Measurements from ENCODE around the gene PDCD2L. TPM values are rescaled to one million over a fixed set of nuclear protein-coding genes. Genes with fewer than 3 reads are reported as not detected.

PDCD2L gene
- total and polyA plus RNA-seq, 9 of the 15 experiments (the other 6 are each of a cell fraction or from before 2014, with no cell fraction given), result 12.1 to 68.5 (median 56.3) TPM

DNA sequence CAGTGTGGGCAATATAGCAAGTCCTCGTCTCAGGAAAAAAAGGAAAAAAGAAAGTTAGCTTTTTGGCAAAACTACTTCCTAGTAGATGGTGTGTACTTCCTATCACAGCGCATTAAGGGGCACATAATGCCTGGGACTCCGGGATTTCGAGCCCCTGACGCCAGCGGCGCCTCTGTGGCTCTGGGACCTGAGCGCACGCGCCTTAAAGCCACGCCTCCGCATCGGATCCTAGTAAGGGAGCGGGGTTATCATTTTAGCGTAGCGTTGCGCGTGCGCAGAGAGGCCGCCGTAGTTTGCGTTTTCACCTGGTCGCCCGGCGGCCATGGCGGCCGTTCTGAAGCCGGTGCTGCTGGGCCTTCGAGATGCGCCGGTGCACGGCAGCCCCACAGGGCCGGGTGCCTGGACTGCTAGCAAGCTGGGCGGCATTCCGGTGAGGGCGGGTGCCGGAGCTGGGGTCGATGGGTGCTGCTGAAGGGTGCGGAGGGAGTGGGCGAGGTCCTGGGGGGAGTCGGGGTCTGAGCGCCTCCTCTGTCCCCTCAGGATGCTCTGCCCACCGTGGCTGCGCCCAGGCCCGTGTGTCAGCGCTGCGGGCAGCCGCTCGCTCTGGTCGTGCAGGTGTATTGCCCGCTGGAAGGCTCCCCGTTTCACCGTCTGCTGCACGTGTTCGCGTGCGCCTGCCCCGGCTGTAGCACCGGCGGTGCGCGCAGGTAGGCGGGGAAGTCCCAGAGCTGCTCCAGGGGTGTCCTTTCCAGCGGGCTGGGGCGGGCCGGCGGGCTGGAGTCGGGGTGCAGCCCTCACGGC is at the start of gene PDCD2L (continued):
- no peak for TF ChIP-seq ZNF124 (CRISPR knock-in tag; IDR thresholded peaks at IDR 0.05)
- TF ChIP-seq CEBPG (CRISPR knock-in tag; IDR thresholded peaks at IDR 0.05), result no peak
- no peak for TF ChIP-seq CEBPG (tag; conservative IDR thresholded peaks at IDR 0.05 in 1 of 2, IDR thresholded peaks at IDR 0.05 in 1 of 2)
- TF ChIP-seq, protein P1, sequence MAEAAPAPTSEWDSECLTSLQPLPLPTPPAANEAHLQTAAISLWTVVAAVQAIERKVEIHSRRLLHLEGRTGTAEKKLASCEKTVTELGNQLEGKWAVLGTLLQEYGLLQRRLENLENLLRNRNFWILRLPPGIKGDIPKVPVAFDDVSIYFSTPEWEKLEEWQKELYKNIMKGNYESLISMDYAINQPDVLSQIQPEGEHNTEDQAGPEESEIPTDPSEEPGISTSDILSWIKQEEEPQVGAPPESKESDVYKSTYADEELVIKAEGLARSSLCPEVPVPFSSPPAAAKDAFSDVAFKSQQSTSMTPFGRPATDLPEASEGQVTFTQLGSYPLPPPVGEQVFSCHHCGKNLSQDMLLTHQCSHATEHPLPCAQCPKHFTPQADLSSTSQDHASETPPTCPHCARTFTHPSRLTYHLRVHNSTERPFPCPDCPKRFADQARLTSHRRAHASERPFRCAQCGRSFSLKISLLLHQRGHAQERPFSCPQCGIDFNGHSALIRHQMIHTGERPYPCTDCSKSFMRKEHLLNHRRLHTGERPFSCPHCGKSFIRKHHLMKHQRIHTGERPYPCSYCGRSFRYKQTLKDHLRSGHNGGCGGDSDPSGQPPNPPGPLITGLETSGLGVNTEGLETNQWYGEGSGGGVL (CRISPR knock-in tag; IDR thresholded peaks at IDR 0.05), result no peak
- TF ChIP-seq ZNF76 (CRISPR knock-in tag; IDR thresholded peaks at IDR 0.05; ENCODE audit: borderline replicate concordance), result no peak
- no peak for TF ChIP-seq PYGO2 (tag; IDR thresholded peaks at IDR 0.05)
- peak; percentile 69 for TF ChIP-seq MXI1 (IDR thresholded peaks at IDR 0.05; ENCODE audit: low read depth, low read length)
- peak; percentile 86 for TF ChIP-seq MEIS2 (IDR thresholded peaks at IDR 0.05; ENCODE audit: partially characterized antibody)
- TF ChIP-seq, protein P2, sequence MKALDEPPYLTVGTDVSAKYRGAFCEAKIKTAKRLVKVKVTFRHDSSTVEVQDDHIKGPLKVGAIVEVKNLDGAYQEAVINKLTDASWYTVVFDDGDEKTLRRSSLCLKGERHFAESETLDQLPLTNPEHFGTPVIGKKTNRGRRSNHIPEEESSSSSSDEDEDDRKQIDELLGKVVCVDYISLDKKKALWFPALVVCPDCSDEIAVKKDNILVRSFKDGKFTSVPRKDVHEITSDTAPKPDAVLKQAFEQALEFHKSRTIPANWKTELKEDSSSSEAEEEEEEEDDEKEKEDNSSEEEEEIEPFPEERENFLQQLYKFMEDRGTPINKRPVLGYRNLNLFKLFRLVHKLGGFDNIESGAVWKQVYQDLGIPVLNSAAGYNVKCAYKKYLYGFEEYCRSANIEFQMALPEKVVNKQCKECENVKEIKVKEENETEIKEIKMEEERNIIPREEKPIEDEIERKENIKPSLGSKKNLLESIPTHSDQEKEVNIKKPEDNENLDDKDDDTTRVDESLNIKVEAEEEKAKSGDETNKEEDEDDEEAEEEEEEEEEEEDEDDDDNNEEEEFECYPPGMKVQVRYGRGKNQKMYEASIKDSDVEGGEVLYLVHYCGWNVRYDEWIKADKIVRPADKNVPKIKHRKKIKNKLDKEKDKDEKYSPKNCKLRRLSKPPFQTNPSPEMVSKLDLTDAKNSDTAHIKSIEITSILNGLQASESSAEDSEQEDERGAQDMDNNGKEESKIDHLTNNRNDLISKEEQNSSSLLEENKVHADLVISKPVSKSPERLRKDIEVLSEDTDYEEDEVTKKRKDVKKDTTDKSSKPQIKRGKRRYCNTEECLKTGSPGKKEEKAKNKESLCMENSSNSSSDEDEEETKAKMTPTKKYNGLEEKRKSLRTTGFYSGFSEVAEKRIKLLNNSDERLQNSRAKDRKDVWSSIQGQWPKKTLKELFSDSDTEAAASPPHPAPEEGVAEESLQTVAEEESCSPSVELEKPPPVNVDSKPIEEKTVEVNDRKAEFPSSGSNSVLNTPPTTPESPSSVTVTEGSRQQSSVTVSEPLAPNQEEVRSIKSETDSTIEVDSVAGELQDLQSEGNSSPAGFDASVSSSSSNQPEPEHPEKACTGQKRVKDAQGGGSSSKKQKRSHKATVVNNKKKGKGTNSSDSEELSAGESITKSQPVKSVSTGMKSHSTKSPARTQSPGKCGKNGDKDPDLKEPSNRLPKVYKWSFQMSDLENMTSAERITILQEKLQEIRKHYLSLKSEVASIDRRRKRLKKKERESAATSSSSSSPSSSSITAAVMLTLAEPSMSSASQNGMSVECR (CRISPR knock-in tag; IDR thresholded peaks at IDR 0.05), result peak; percentile 79; the same call in 1 of the 2 replicates
- no peak for TF ChIP-seq TEAD2 (tag; IDR thresholded peaks at IDR 0.05)
- TF ChIP-seq ZFP36 (IDR thresholded peaks at IDR 0.05; ENCODE audit: low read depth, low read length, partially characterized antibody), result no peak
- TF ChIP-seq, protein P3, sequence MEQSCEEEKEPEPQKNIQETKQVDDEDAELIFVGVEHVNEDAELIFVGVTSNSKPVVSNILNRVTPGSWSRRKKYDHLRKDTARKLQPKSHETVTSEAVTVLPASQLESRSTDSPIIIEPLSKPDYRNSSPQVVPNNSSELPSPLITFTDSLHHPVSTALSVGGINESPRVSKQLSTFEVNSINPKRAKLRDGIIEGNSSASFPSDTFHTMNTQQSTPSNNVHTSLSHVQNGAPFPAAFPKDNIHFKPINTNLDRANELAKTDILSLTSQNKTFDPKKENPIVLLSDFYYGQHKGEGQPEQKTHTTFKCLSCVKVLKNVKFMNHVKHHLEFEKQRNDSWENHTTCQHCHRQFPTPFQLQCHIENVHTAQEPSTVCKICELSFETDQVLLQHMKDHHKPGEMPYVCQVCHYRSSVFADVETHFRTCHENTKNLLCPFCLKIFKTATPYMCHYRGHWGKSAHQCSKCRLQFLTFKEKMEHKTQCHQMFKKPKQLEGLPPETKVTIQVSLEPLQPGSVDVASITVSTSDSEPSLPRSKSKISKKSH (CRISPR knock-in tag; IDR thresholded peaks at IDR 0.05), result no peak
- TF ChIP-seq, protein P4, sequence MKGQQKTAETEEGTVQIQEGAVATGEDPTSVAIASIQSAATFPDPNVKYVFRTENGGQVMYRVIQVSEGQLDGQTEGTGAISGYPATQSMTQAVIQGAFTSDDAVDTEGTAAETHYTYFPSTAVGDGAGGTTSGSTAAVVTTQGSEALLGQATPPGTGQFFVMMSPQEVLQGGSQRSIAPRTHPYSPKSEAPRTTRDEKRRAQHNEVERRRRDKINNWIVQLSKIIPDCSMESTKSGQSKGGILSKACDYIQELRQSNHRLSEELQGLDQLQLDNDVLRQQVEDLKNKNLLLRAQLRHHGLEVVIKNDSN (CRISPR knock-in tag; IDR thresholded peaks at IDR 0.05), result peak; percentile 68
- no peak for TF ChIP-seq ZFP1 (CRISPR knock-in tag; IDR thresholded peaks at IDR 0.05)

Data from K562 (cell line).